Measurements from ENCODE around the gene METTL3.

METTL3 gene

DNA sequence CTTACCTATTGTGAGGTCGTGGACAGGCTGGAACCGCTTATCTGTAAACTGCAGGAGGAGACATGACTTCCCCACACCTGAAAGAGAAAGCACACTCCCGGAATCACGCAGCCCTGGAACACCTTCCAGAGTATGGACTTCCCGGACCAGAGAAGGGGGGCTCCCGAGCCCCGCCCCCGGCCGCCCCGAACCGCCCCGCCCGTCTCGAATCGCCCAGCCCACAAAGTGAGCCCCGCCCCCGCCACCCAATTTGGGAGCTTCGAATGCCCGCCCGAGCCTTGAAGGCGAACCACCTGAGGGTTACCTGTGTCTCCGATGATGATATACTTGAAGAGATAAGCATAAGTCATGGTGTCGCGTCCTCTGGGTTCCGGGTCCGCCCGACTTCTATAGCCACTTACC, 34.6 kb downstream of the METTL3 start:
- DNase-seq, result peak in 1 of 2 experiments; percentile 93

DNA sequence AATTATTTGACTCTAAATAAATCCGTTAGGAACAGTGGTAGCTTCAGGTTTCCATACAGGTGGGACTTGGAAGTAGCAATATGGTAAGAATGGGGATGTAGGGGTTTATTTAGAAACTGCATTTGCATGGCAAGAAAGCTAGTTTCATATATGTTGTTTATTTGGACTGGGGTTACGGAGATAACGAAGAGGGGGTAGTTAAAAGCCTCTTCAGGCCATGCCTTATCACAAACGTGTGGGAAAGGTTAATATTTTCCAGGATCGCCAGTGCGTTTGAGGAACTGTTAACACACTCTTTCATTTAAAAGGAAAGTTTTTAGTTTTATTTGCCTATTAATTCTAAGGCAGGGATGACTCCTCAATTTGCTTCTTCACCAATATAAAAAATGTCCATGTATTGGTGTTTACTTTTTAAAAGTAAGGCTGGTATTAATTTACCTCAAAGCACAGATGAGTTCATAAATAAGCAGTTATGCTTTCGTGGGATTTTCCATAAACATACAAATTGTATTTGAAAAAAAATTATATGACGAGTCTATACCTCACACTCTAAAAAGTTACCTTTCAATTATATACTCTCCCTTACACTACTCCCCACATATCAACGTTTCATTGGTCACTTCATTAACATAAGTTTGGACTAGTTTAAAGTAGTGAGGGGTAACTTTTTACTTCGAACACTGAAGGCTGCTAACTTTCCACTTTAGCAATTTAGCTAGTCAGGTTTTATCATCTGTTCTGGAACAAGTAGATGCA, 35.2 kb downstream of the METTL3 start:
- no peak for DNase-seq

DNA sequence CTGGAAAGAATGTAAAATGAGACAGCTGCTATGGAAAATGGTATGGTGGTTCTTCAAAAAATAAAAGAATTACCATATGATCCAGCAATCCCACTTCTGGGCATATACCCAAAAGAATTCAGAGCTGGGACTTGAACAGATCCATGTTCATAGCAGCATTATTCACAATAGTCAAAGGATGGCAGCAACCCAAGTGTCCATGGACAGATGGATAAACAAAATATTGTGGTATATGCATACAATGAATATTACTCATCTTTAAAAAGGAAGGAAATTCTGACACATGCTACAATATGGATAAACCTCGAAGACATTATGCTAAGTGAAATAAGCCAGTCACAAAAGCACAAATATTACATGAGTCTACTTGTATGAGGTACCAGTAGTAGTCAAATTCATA, 43.5 kb downstream of the METTL3 start:
- DNase-seq, result no peak

DNA sequence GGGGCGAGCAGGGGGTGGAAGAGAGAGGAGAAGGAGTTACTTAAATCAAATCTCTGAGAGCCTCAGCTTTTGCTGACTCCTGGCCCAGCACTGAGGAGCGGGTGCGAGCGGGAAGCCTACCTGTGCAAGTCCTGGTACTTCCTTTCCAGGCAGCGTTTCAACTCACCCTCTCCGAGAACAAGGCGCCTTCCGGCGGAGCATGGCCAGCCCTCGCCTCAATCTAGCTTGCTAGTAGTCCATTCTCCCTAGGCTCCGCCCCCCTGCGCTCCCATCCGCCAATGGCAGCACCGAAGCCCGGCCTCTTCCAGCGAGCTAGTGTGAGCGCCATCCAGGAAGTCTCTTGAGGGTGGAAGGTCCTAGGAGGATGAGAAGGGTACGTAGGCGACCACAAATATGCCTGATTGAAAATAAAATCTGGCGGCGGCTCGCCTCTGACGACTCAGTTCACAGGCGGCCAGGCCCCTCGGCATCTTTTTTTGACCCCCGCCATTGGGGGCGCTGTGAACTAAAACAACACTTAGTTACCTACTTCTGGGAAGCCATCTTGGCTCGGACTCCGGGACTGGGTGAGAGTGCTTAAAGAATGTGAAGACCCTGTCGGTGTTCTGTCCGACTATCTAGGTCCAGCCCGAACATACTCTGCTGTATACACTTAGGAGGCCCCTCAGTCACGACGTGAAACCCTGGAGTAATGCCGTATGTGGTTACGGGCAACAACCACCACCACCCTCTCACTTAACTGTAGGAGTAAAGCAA, 55.0 kb downstream of the METTL3 start, which contains the start of gene CHD8:
TSS of gene CHD8 (minus strand) at position 212 of the 756 bp plus-strand sequence. CDS start 24,480 bp downstream, outside the sequence.
- peak; percentile 100 for DNase-seq

DNA sequence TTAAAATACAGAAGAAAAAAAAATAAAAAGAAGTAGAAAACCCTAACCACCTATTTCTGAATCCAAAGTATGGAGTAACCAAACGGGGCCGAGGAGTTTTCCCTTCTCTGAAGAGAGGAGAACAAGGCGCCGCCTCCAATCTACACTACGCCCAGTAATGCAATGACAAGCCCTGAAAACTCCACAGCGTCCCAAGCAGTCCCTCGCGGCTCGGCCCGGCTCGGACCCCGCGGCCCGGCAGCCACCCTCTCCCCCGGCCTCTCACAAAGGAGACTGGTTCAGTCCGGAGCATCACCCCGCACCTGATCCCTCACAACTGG, 55.6 kb downstream of the METTL3 start:
- DNase-seq, result no peak

DNA sequence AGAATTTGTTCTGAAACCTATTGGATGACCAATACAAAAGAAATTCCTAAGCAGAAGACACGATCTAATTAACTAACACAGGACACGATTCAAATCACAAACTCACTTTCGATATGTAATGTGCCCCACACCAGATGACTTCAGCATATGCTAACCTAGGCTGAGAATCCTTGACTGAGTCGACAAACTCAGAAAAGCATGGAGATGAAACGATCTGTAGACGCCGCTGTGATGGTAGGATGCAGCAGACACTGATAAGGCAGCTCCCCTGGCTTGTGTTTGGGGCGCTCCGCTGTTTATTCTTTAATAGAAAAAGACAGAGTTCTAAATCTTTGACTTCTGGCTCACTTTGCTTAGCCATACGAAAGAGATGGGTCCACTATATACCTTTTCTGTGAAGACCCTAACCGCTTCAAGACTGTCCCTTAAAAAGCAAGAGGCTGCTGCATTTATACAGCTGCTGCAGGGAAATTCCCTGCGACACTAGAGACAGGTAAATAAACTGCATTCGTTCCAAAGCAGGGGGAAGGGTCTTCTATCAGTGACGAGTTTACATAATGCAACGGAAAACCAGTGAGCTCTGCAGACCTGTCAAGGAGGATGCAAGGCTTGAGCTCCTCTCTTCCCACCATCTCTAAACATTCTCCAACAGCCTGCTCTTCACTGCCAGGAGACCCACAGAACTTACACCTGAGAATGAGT, 56.1 kb downstream of the METTL3 start:
- peak in 1 of 2 experiments; percentile 10 for DNase-seq

DNA sequence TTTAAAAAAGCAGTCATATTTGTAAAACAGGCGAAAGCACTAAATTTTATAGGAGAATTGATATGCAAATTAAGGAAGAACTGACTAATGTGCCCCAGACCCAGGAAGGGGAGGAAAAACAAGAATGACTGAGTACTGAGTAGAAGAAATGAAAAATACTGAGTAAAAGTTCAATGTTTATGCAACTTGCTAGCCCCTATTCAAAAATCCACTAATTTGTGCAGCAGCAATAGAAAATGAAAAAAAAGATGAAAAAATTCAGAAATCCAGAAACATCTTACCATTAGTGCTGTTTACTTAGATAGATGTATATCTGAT, 61.3 kb downstream of the METTL3 start:
- DNase-seq, result no peak
